Vagina (tissue), 2 donors: ENCODE results near the gene NRXN3. TPM values are rescaled to one million over a fixed set of nuclear protein-coding genes. Genes with fewer than 3 reads are reported as not detected.

ENCODE experiments used
- DNase-seq, 2 donors: peaks; one replicate each; pipeline ENCODE4 v3.0.0-alpha.2; 2017; ENCODE audit errors: extremely low spot score in 2 of 2
- H3K27ac ChIP-seq: fragments of 200-600 bp; sonication (generic); one replicate; pipeline ENCODE4 v1.5.1; 2019
- H3K27me3 ChIP-seq: fragments of 200-600 bp; sonication (generic); one replicate; pipeline ENCODE4 v1.5.1; 2019
- H3K36me3 ChIP-seq, 2 donors: fragments of 200-600 bp; sonication (generic); one replicate each; pipeline ENCODE4 v1.5.1; 2017 to 2019
- H3K4me1 ChIP-seq: fragments of 200-600 bp; sonication (generic); one replicate; pipeline ENCODE4 v1.5.1; 2019
- H3K4me3 ChIP-seq, 2 donors: fragments of 200-600 bp; sonication (generic); 1 replicate in 1 of 2; 2 replicates in 1 of 2; pipeline ENCODE4 v1.5.1; 2016 to 2019
- H3K9me3 ChIP-seq: fragments of 200-600 bp; sonication (generic); one replicate; pipeline ENCODE4 v1.5.1; 2019
- POLR2A ChIP-seq, 2 donors: fragments of 450-650 bp; IDR thresholded peaks; one replicate each; pipeline ENCODE4 v1.6.1; 2017; ENCODE audit warnings: antibody characterized with exemption in 2 of 2, mild to moderate bottlenecking in 2 of 2, moderate library complexity in 2 of 2
- POLR2AphosphoS5 ChIP-seq, 2 donors: sonication (generic); formaldehyde crosslinking; IDR thresholded peaks; one replicate each; pipeline ENCODE4 v1.9.0; 2017; ENCODE audit warnings: antibody characterized with exemption in 2 of 2, mild to moderate bottlenecking in 2 of 2, low read depth in 1 of 2; ENCODE audit not compliant: insufficient read depth in 1 of 2
- intact Hi-C: fragments of 100-400 bp; cut with DNase I; formaldehyde crosslinking; loops from one replicate; pipeline ENCODE4 v1.15.1; 2023
- total RNA-seq: library from RNA; depleted of rRNA; stranded (reverse); fragments of >200 nt; gene quantifications from one replicate; pipeline ENCODE4 v1.2.3, GENCODE V29; 2016
- TF ChIP-seq, protein P1 (sequence below), 3 experiments: fragments of 450-650 bp in 2 of 3; fragments of 200-600 bp in 1 of 3; sonication (generic) in 1 of 3; IDR thresholded peaks; one replicate each; pipeline ENCODE4 v1.5.1; 2017 to 2019; ENCODE audit warnings: antibody characterized with exemption in 3 of 3, mild to moderate bottlenecking in 2 of 3, moderate library complexity in 2 of 3

The NRXN3 gene
- total RNA-seq, 1 donor from 2014 or later = 4.7 TPM

DNA sequence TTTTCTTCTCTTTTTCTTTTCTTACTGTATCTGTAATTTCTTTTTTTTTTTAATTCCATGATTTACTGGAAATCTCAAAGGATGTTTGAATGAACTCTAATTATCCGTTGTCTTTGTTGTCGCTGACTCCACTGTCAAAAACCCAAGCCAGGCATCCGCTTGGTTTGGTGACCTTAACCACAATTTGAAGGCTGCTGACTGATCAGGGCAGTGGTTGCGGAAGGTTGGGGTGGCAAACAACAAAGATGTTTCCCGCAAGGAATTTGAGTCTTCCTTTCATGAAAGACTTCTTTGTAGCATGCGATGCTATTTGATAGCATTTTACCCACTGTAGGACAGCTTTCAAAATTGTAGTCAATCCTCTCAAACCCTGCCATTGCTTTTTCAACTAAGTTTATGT is 1027.3 kb downstream of the NRXN3 start:
- no peak for TF ChIP-seq POLR2AphosphoS5 (IDR thresholded peaks at IDR 0.05; ENCODE audit: insufficient read depth in 1 of 2, low read depth in 1 of 2)
- Histone ChIP-seq H3K4me3 (no peak overlapping the region), H3K4me1 (no peaks in the 10 kb centered on the region), H3K36me3 (no peaks in the 10 kb centered on the region), H3K9me3 (no peaks in the 10 kb centered on the region), H3K27ac (no peak overlapping the region), H3K27me3 (no peaks in the 10 kb centered on the region)
- DNase-seq = no peak
- intact Hi-C loops = no loop called here

DNA sequence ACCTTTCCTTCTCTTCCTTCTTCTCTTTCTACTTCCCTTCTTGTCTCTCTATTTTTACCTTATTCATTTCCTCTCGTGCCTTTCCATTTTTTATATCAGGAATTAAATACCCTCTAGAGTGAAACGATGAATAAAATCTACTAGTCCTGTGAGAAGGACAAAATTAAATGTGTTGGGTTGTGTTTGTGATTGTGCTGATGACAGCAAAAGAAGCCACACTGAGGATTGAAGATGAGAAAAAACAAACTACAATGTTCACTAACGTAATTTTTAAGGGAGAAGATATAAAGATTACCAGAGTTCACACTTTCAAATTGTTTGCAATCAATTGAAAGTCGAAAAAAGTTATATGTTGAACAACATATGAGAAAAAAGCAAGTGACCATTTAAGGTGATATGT is 1029.0 kb downstream of the NRXN3 start:
- H3K27ac ChIP-seq = no peak overlapping the region
- H3K4me3 ChIP-seq = no peak overlapping the region
- no peaks in the 10 kb centered on the region for H3K27me3 ChIP-seq
- DNase-seq = no peak
- no peaks in the 10 kb centered on the region for H3K4me1 ChIP-seq
- no peaks in the 10 kb centered on the region for H3K9me3 ChIP-seq
- intact Hi-C loops = no loop called here
- no peaks in the 10 kb centered on the region for H3K36me3 ChIP-seq
- TF ChIP-seq POLR2A (IDR thresholded peaks at IDR 0.05) = no peak
- no peak for TF ChIP-seq POLR2AphosphoS5 (IDR thresholded peaks at IDR 0.05; ENCODE audit: insufficient read depth in 1 of 2, low read depth in 1 of 2)
- TF ChIP-seq, protein P1, sequence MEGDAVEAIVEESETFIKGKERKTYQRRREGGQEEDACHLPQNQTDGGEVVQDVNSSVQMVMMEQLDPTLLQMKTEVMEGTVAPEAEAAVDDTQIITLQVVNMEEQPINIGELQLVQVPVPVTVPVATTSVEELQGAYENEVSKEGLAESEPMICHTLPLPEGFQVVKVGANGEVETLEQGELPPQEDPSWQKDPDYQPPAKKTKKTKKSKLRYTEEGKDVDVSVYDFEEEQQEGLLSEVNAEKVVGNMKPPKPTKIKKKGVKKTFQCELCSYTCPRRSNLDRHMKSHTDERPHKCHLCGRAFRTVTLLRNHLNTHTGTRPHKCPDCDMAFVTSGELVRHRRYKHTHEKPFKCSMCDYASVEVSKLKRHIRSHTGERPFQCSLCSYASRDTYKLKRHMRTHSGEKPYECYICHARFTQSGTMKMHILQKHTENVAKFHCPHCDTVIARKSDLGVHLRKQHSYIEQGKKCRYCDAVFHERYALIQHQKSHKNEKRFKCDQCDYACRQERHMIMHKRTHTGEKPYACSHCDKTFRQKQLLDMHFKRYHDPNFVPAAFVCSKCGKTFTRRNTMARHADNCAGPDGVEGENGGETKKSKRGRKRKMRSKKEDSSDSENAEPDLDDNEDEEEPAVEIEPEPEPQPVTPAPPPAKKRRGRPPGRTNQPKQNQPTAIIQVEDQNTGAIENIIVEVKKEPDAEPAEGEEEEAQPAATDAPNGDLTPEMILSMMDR (IDR thresholded peaks at IDR 0.05) = no peak

DNA sequence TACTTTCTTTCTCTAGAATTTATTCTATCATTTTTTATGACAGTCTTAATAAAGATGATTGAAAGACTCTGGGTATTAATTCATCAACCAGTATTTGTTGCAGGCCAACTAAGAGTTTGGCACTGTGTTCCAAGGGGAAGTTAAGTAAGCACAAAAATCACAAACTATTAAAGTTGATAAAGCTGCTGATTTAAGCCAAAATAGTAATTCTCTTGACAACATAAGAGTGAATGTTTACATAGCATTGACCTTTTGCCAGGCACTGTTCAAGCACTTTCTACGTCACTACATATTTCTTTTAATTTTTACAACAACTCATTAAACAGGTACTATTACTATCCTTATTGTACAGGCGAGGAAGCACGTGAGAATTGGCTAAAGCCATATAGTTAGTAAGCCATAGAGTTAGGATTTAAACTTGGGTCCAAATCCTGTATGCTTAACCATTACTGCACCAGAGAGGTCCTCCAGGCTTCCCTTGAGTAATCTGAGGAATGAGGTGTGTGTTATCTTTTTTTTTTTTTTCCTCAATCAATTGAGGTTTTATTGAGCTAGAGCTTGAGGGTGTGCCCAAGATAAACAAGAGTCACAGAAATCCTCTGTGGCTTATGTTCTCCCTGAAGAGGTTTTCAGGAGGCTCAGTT is 1031.5 kb downstream of the NRXN3 start:
- no peaks in the 10 kb centered on the region for H3K9me3 ChIP-seq
- no peak overlapping the region for H3K27ac ChIP-seq
- H3K27me3 ChIP-seq = no peaks in the 10 kb centered on the region
- no peaks in the 10 kb centered on the region for H3K36me3 ChIP-seq
- TF ChIP-seq POLR2A (IDR thresholded peaks at IDR 0.05) = no peak
- H3K4me3 ChIP-seq = no peak overlapping the region
- no peaks in the 10 kb centered on the region for H3K4me1 ChIP-seq
- intact Hi-C loops = no loop called here
- no peak for DNase-seq

DNA sequence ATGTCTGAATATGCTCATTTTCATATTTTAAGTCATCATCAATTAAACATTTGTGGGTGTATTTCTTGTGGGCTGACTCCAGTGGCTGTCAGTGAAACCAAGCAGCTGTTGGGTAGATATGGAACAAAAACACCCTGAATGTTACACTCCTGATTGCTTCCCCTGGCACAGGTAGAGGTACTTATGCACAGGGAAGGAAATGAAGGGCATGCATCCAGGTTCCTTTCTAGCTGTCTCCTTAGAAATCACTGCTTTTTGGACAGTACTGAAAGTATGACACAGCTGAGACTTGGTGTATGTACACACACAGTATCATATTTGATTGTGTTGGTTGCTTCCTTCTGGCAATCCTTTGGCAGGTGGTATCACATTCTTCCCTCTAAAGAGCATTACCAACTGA is 1034.4 kb downstream of the NRXN3 start:
- no peak for DNase-seq
- no peaks in the 10 kb centered on the region for H3K4me1 ChIP-seq
- no peak overlapping the region for H3K4me3 ChIP-seq
- TF ChIP-seq POLR2AphosphoS5 (IDR thresholded peaks at IDR 0.05; ENCODE audit: insufficient read depth in 1 of 2, low read depth in 1 of 2) (no peak), POLR2A (IDR thresholded peaks at IDR 0.05) (no peak)
- TF ChIP-seq, protein P1 (IDR thresholded peaks at IDR 0.05) = no peak
- no peaks in the 10 kb centered on the region for H3K27me3 ChIP-seq
- no peak overlapping the region for H3K27ac ChIP-seq
- H3K9me3 ChIP-seq = no peaks in the 10 kb centered on the region
- intact Hi-C loops = no loop called here
- no peaks in the 10 kb centered on the region for H3K36me3 ChIP-seq

DNA sequence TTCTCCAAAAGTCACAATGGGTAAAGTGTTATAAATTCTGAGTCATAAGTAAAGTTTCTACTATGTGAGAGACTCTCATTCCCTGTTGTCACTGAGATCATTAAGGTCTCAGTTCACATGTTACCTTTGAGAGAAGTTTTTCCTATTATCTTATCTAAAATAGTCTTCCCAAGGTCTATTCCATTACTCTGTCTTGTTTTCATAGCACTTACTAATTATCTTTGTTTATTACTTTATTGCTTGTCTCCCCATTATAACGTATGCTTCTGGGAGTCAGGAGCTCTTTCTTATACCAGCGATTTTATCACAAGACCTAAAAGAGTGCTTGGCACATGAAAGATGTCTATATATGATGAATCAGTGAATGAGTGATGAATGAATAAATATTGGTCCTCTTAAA is 1039.2 kb downstream of the NRXN3 start:
- no peak for DNase-seq
- Histone ChIP-seq H3K27me3 (no peaks in the 10 kb centered on the region), H3K9me3 (no peaks in the 10 kb centered on the region), H3K27ac (no peak overlapping the region), H3K36me3 (no peaks in the 10 kb centered on the region), H3K4me3 (no peak overlapping the region), H3K4me1 (no peaks in the 10 kb centered on the region)
- intact Hi-C loops = no loop called here
- TF ChIP-seq POLR2AphosphoS5 (IDR thresholded peaks at IDR 0.05; ENCODE audit: insufficient read depth in 1 of 2, low read depth in 1 of 2) (no peak), POLR2A (IDR thresholded peaks at IDR 0.05) (no peak)
- TF ChIP-seq, protein P1 (IDR thresholded peaks at IDR 0.05) = no peak

DNA sequence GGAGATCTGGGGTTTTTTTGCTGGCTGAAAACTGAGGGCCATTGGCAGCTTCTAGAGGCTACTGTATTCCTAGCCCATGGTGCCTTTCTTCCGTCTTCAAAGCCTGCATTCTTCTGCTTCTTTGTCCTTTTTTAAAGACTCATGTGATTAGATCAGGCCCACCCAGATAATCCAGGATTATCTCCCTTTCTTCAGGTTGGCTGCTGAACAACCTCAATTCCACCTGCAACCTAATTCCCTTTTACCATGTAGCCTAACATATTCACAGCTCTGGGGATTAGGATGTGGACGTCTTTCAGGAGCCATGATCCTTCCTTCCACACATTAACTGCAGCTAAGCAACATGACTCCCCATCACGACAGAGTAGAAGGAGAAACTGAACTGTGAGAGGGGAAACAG is 1055.6 kb downstream of the NRXN3 start:
- no peaks in the 10 kb centered on the region for H3K4me1 ChIP-seq

More for the DNA sequence above, 1055.6 kb downstream of the NRXN3 start:
- intact Hi-C loops = no loop called here
- DNase-seq = no peak
- Histone ChIP-seq H3K27me3 (no peaks in the 10 kb centered on the region), H3K36me3 (no peaks in the 10 kb centered on the region), H3K4me3 (no peak overlapping the region), H3K9me3 (no peaks in the 10 kb centered on the region), H3K27ac (no peak overlapping the region)
- TF ChIP-seq, protein P1 (IDR thresholded peaks at IDR 0.05) = no peak
